ENCODE measurements around the gene ETV2.
A peak's percentile ranks its signal among the peaks of the same experiment; 100 is the strongest.
"Not testable (repeated sequence)": the region's sequence is repeated elsewhere in the genome, so short reads cannot be mapped to it uniquely, and the experiment has no call there.

ETV2 gene

GRCh38 chr19:35628565-35629331 is 12.8 kb upstream of the ETV2 start, which contains the start of gene RBM42:
TSS of gene RBM42 (plus strand) at chr19:35629036. CDS start at chr19:35629154, 118 bp downstream.
- peak; percentile 99 for DNase-seq

- no peak for DNase-seq
These were observed 12.3 kb upstream of the ETV2 start for GRCh38 chr19:35629332-35629633.

GRCh38 chr19:35633727-35634440 is 7.7 kb upstream of the ETV2 start:
- no peak for DNase-seq

- DNase-seq = no peak
These were observed 4.9 kb upstream of the ETV2 start for GRCh38 chr19:35636651-35637050.

GRCh38 chr19:35637165-35637564 is 4.4 kb upstream of the ETV2 start:
- DNase-seq = no peak

- DNase-seq = no peak
These were observed 2.3 kb upstream of the ETV2 start for GRCh38 chr19:35639321-35639639.

GRCh38 chr19:35639863-35640262 is 1.7 kb upstream of the ETV2 start:
- DNase-seq = no peak

- DNase-seq = no peak
These were observed 767 bp downstream of the ETV2 start for GRCh38 chr19:35642312-35642711.

- no peak for DNase-seq
These were observed 1.3 kb downstream of the ETV2 start for GRCh38 chr19:35642798-35643254.

- DNase-seq = peak; percentile 91 to 93
These were observed 2.0 kb downstream of the ETV2 start for GRCh38 chr19:35643255-35644205.

- peak; percentile 96 to 98 for DNase-seq
These were observed 2.9 kb downstream of the ETV2 start for GRCh38 chr19:35644206-35644986.

- peak; percentile 94 to 95 for DNase-seq
These were observed 3.6 kb downstream of the ETV2 start for GRCh38 chr19:35644987-35645679.

GRCh38 chr19:35645680-35646511 is 4.4 kb downstream of the ETV2 start:
- no peak for DNase-seq

GRCh38 chr19:35648017-35648961 is 6.7 kb downstream of the ETV2 start, which contains the start of gene COX6B1:
TSS of gene COX6B1 (plus strand) at chr19:35648323. CDS start at chr19:35651244, 2,921 bp downstream.
- peak; percentile 91 to 92 for DNase-seq

- DNase-seq = no peak
These were observed 9.0 kb downstream of the ETV2 start for GRCh38 chr19:35650581-35650980.

- DNase-seq = not testable (repeated sequence)
These were observed 13.3 kb downstream of the ETV2 start for GRCh38 chr19:35654828-35655227.

- no peak for DNase-seq
These were observed 14.1 kb downstream of the ETV2 start for GRCh38 chr19:35655600-35655999.

GRCh38 chr19:35656700-35657099 is 15.2 kb downstream of the ETV2 start:
- DNase-seq = no peak

GRCh38 chr19:35657904-35658700 is 16.6 kb downstream of the ETV2 start:
- DNase-seq = no peak

Measured in activated T-cell treated with anti-CD3 and anti-CD28 coated beads, Interleukin-2, amount 50 U/mL, for 48 hours (primary cell).